NCI-H2029 (cell line): Measurements from ENCODE around the gene UBAC2.
A peak's percentile ranks its signal among the peaks of the same experiment; 100 is the strongest.

Source experiments
- DNase-seq: peaks from one replicate; lab custom pipeline; 2025; lab: John Stamatoyannopoulos, UW

UBAC2 gene

GRCh38 chr13:99311748-99312492 lies 111.3 kb downstream of the UBAC2 start:
- DNase-seq, result no peak

- no peak for DNase-seq
These were observed 111.8 kb downstream of the UBAC2 start for GRCh38 chr13:99312493-99312883.

GRCh38 chr13:99313501-99313900 lies 112.8 kb downstream of the UBAC2 start:
- no peak for DNase-seq

GRCh38 chr13:99313941-99314340 lies 113.3 kb downstream of the UBAC2 start:
- DNase-seq, result no peak

- DNase-seq, result no peak
These were observed 114.1 kb downstream of the UBAC2 start for GRCh38 chr13:99314640-99315176.

- DNase-seq, result no peak
These were observed 114.5 kb downstream of the UBAC2 start for GRCh38 chr13:99315186-99315585.

- DNase-seq, result peak; percentile 42
These were observed 115.6 kb downstream of the UBAC2 start for GRCh38 chr13:99316224-99316623.

GRCh38 chr13:99316657-99317256 lies 116.1 kb downstream of the UBAC2 start:
- peak; percentile 78 for DNase-seq

- DNase-seq, result no peak
These were observed 120.2 kb downstream of the UBAC2 start for GRCh38 chr13:99320693-99321481.

- no peak for DNase-seq
These were observed 121.1 kb downstream of the UBAC2 start for GRCh38 chr13:99321709-99322108.

GRCh38 chr13:99322297-99323103 lies 121.8 kb downstream of the UBAC2 start:
- no peak for DNase-seq

GRCh38 chr13:99323488-99323887 lies 122.8 kb downstream of the UBAC2 start:
- no peak for DNase-seq

GRCh38 chr13:99326012-99326411 lies 125.4 kb downstream of the UBAC2 start:
- DNase-seq, result no peak

- DNase-seq, result no peak
These were observed 126.5 kb downstream of the UBAC2 start for GRCh38 chr13:99327126-99327525.

GRCh38 chr13:99327761-99328160 lies 127.1 kb downstream of the UBAC2 start:
- no peak for DNase-seq

GRCh38 chr13:99329477-99329876 lies 128.8 kb downstream of the UBAC2 start:
- no peak for DNase-seq

- no peak for DNase-seq
These were observed 130.3 kb downstream of the UBAC2 start for GRCh38 chr13:99330942-99331341.

- DNase-seq, result no peak
These were observed 131.2 kb downstream of the UBAC2 start for GRCh38 chr13:99331881-99332293.

- no peak for DNase-seq
These were observed 131.8 kb downstream of the UBAC2 start for GRCh38 chr13:99332456-99332855.

GRCh38 chr13:99334221-99334620 lies 133.6 kb downstream of the UBAC2 start:
- DNase-seq, result no peak

- no peak for DNase-seq
These were observed 134.4 kb downstream of the UBAC2 start for GRCh38 chr13:99335087-99335486.

GRCh38 chr13:99335603-99336002 lies 134.9 kb downstream of the UBAC2 start:
- DNase-seq, result no peak
